ENCODE results near the gene NAALADL2. TPM values are rescaled to one million over a fixed set of nuclear protein-coding genes. Genes with fewer than 3 reads are reported as not detected.
"Not testable (repeated sequence)": the region's sequence is repeated elsewhere in the genome, so short reads cannot be mapped to it uniquely, and the experiment has no call there.

Gene NAALADL2
- total RNA-seq, 1 donor from 2014 or later = 2.8 TPM

- no peak overlapping the region for H3K4me3 Mint-ChIP-seq
- peaks cover 7% of the 10 kb centered on the region for H3K9me3 Mint-ChIP-seq
- TF ChIP-seq, protein P1, sequence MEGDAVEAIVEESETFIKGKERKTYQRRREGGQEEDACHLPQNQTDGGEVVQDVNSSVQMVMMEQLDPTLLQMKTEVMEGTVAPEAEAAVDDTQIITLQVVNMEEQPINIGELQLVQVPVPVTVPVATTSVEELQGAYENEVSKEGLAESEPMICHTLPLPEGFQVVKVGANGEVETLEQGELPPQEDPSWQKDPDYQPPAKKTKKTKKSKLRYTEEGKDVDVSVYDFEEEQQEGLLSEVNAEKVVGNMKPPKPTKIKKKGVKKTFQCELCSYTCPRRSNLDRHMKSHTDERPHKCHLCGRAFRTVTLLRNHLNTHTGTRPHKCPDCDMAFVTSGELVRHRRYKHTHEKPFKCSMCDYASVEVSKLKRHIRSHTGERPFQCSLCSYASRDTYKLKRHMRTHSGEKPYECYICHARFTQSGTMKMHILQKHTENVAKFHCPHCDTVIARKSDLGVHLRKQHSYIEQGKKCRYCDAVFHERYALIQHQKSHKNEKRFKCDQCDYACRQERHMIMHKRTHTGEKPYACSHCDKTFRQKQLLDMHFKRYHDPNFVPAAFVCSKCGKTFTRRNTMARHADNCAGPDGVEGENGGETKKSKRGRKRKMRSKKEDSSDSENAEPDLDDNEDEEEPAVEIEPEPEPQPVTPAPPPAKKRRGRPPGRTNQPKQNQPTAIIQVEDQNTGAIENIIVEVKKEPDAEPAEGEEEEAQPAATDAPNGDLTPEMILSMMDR (conservative IDR thresholded peaks at IDR 0.05) = no peak
- no peaks in the 10 kb centered on the region for H3K27me3 Mint-ChIP-seq (ENCODE audit: low read depth)
- H3K27ac Mint-ChIP-seq (ENCODE audit: unreplicated experiment) = no peak overlapping the region
- DNase-seq (ENCODE audit: low read depth, low spot score) = no peak
- H3K4me1 Mint-ChIP-seq = peaks cover 8% of the 10 kb centered on the region
- H3K36me3 Mint-ChIP-seq (ENCODE audit: low read depth) = peaks cover 5% of the 10 kb centered on the region
Measured at GRCh38 chr3:175526609-175527280, 667.6 kb downstream of the NAALADL2 start.

DNA sequence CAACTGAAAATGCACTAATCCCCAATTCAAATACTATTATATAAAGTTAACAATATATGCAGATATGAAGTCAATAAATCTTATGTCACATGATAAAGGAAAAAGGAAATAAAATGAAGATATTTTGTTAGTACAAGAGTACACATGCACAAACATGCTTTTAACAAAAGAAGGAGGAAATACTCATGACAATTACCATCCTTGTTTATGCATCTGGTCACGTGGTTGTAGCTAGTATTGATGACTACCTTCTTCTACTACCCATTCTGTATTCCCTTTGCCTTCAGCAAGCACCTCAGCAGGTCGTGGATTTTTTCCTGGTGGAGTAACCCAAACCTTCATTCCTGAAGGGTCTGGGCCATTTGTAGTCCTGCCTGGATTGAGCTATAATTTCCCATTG, 669.6 kb downstream of the NAALADL2 start:
- H3K27ac Mint-ChIP-seq (ENCODE audit: unreplicated experiment); DNase-seq (ENCODE audit: low read depth, low spot score); H3K27me3 Mint-ChIP-seq (ENCODE audit: low read depth); H3K4me3 Mint-ChIP-seq; H3K4me1 Mint-ChIP-seq; H3K36me3 Mint-ChIP-seq (ENCODE audit: low read depth); H3K9me3 Mint-ChIP-seq: not testable (repeated sequence)

GRCh38 chr3:175535351-175535750, 676.2 kb downstream of the NAALADL2 start:
- TF ChIP-seq, protein P1 (conservative IDR thresholded peaks at IDR 0.05) = no peak
- Mint-ChIP-seq H3K36me3 (ENCODE audit: low read depth) (no peaks in the 10 kb centered on the region), H3K4me1 (no peaks in the 10 kb centered on the region), H3K27me3 (ENCODE audit: low read depth) (no peaks in the 10 kb centered on the region), H3K4me3 (no peak overlapping the region), H3K27ac (ENCODE audit: unreplicated experiment) (no peak overlapping the region), H3K9me3 (peaks cover 5% of the 10 kb centered on the region)
- DNase-seq (ENCODE audit: low read depth, low spot score) = no peak

- no peaks in the 10 kb centered on the region for H3K4me1 Mint-ChIP-seq
- peaks cover 7% of the 10 kb centered on the region for H3K36me3 Mint-ChIP-seq (ENCODE audit: low read depth)
- no peak for DNase-seq (ENCODE audit: low read depth, low spot score)
- H3K27me3 Mint-ChIP-seq (ENCODE audit: low read depth) = no peaks in the 10 kb centered on the region
- H3K27ac Mint-ChIP-seq (ENCODE audit: unreplicated experiment) = no peak overlapping the region
- TF ChIP-seq, protein P1 (conservative IDR thresholded peaks at IDR 0.05) = no peak
- no peak overlapping the region for H3K4me3 Mint-ChIP-seq
- H3K9me3 Mint-ChIP-seq = peaks cover 22% of the 10 kb centered on the region
Measured at GRCh38 chr3:175546115-175546514, 687.0 kb downstream of the NAALADL2 start.

DNA sequence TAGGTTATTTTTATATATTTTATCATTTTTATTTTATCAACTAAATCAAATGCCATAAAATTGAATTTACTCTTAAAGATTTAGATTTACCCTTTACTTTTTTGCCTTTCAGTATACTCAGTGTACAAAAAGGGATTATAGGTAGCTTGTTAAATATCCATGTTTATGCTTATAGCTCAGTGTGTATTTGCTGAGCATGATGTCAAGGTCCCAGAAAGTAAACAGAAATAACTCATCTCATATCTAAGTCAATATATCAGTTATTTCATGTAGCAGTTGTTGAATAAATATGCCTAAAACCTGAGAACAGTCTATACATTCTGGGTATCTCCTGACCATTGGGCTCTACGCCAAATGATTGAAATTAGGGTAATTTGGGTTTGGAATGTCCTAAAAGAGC, 693.8 kb downstream of the NAALADL2 start:
- DNase-seq (ENCODE audit: low read depth, low spot score) = no peak
- TF ChIP-seq, protein P1 (conservative IDR thresholded peaks at IDR 0.05) = no peak
- Mint-ChIP-seq H3K4me1 (no peaks in the 10 kb centered on the region), H3K36me3 (ENCODE audit: low read depth) (no peaks in the 10 kb centered on the region), H3K27me3 (ENCODE audit: low read depth) (no peaks in the 10 kb centered on the region), H3K4me3 (no peak overlapping the region), H3K27ac (ENCODE audit: unreplicated experiment) (no peak overlapping the region), H3K9me3 (peaks cover 8% of the 10 kb centered on the region)

- no peaks in the 10 kb centered on the region for H3K4me1 Mint-ChIP-seq
- peaks cover 13% of the 10 kb centered on the region for H3K9me3 Mint-ChIP-seq
- TF ChIP-seq, protein P1 (conservative IDR thresholded peaks at IDR 0.05) = no peak
- no peak overlapping the region for H3K4me3 Mint-ChIP-seq
- no peak for DNase-seq (ENCODE audit: low read depth, low spot score)
- peaks cover 4% of the 10 kb centered on the region for H3K36me3 Mint-ChIP-seq (ENCODE audit: low read depth)
- no peak overlapping the region for H3K27ac Mint-ChIP-seq (ENCODE audit: unreplicated experiment)
- no peaks in the 10 kb centered on the region for H3K27me3 Mint-ChIP-seq (ENCODE audit: low read depth)
Measured at GRCh38 chr3:175554801-175555200, 695.7 kb downstream of the NAALADL2 start.

All from neural crest cell (in vitro differentiated cells).